Measurements from ENCODE around the gene PRMT9.

PRMT9 gene

GRCh38 chr4:147617841-147618691 lies 65.9 kb downstream of the PRMT9 start:
- FAIRE-seq, result no peak

GRCh38 chr4:147617173-147617840 lies 66.7 kb downstream of the PRMT9 start, which contains the start of gene TMEM184C:
TMEM184C (plus strand) TSS chr4:147617397; CDS start chr4:147617957, 560 bp downstream.
- FAIRE-seq, result peak; percentile 97

- FAIRE-seq, result no peak
Measured at GRCh38 chr4:147616849-147617172, 67.2 kb downstream of the PRMT9 start.

GRCh38 chr4:147610686-147611085 lies 73.3 kb downstream of the PRMT9 start:
- no peak for FAIRE-seq

- FAIRE-seq, result no peak
Measured at GRCh38 chr4:147607471-147607870, 76.5 kb downstream of the PRMT9 start.

- FAIRE-seq, result no peak
Measured at GRCh38 chr4:147605499-147605898, 78.5 kb downstream of the PRMT9 start.

- FAIRE-seq, result no peak
Measured at GRCh38 chr4:147599769-147600168, 84.2 kb downstream of the PRMT9 start.

- no peak for FAIRE-seq
Measured at GRCh38 chr4:147599206-147599605, 84.8 kb downstream of the PRMT9 start.

GRCh38 chr4:147597561-147597960 lies 86.4 kb downstream of the PRMT9 start:
- FAIRE-seq, result no peak

GRCh38 chr4:147596981-147597380 lies 87.0 kb downstream of the PRMT9 start:
- no peak for FAIRE-seq

GRCh38 chr4:147596377-147596776 lies 87.6 kb downstream of the PRMT9 start:
- no peak for FAIRE-seq

GRCh38 chr4:147594578-147594977 lies 89.4 kb downstream of the PRMT9 start:
- no peak for FAIRE-seq

- no peak for FAIRE-seq
Measured at GRCh38 chr4:147594107-147594506, 89.9 kb downstream of the PRMT9 start.

GRCh38 chr4:147591106-147591505 lies 92.9 kb downstream of the PRMT9 start:
- no peak for FAIRE-seq

GRCh38 chr4:147590249-147590920 lies 93.6 kb downstream of the PRMT9 start:
- peak; percentile 98 for FAIRE-seq

GRCh38 chr4:147589586-147589985 lies 94.4 kb downstream of the PRMT9 start:
- no peak for FAIRE-seq
